HG02610 (cell line): ENCODE data around the gene SLC16A3.

Experiments
- ATAC-seq: cut with Tn5 transposase; IDR thresholded peaks from one replicate; pipeline ENCODE4 v1.9.1; 2021; ENCODE audit warnings: mild to moderate bottlenecking, moderate library complexity; ENCODE audit not compliant: unreplicated experiment

SLC16A3 gene

DNA sequence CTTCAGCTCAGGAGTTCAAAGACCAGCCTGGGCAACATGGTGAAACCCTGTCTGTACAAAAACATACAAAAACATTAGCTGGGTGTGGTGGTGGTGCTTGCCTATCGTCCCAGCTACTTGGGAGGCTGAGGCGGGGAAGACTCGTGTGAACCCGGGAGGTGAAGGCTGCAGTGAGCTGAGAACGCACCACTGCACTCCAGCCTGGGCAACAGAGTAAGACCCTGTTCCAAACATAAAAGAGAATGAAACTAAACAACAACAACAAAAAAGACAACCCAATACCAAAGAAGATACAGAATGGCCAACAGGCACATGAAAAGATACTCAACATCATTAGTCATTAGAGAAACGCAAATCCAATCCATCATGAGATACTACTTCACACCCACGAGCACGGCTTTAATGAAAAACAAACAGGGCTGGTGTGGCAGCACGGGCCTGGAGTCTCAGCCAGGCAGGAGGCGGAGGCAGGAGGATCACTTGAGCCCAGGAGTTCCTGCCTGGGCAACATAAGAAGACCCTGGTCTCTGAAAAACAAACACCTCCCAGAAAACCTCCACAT lies 7.4 kb upstream of the SLC16A3 start:
- ATAC-seq: no peak

GRCh38 chr17:82222816-82223215 lies 6.0 kb upstream of the SLC16A3 start:
- no peak for ATAC-seq

- ATAC-seq: no peak
Measured at GRCh38 chr17:82223517-82223916, 5.3 kb upstream of the SLC16A3 start.

- no peak for ATAC-seq
Measured at GRCh38 chr17:82224666-82225065, 4.2 kb upstream of the SLC16A3 start.

DNA sequence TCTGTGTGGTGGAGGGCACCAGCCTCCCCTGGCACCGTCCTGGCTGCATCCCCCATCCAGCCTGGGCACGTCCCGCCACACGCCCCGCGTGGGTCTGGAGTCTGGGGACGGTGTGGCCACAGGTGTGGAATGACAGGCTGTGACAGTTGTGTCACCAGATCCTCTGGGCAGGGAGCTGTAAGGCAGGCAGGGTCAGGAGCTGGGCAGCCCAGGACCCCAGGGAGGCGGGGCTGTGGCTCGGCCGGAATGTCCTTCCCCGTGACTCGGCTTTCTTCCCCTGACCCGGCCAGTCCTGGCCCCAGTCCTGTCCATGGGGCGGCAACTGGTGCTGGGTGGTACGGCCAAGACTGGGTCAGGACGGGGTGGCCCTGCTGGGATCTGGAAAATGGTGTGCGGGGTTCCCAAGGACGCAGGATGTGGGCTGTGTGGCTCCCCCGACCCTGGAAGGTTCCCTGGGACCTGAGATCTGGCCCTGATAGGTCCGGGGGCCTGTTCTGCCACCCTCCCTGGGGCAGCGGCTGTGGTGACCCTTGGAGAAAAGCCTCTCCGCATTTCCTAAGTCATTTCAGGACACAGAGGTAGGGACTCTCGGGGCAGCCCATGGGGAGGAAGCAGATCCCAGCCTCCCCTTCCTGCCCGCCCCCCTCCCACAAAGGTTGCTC lies 3.3 kb upstream of the SLC16A3 start:
- ATAC-seq: no peak

DNA sequence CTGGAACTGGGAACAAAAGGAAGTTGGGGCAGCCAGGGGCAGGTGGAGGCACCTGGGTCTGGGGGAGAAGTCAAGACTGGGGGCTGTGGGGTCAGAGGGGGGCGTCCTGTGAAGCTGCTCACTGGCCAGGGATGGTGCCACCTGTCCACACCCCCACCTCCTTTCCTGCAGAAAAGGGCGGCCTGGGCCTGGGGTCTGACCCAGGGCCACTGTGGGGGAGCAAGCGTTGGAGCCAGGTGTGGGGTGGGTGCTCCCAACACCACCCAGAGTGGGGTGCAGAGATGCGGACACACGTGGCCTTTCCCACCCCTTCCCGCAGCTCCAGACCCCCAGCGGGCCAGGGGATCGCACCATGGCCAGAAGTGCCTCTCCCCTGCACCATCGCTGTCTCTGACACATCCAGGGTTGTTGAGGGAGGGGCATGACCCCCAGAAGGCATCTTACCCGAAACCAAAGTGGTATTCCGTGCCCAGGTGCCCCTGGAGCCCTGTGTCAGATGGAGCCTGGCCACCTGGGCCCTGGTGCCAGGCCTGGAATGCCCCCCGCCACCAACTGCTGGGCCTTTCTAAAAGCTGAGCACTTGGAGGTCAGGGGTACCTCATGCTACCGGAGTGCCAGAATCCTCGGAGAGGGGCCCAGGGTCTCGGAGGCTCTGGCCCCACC lies 2.6 kb upstream of the SLC16A3 start:
- no peak for ATAC-seq

GRCh38 chr17:82226809-82227628 lies 1.8 kb upstream of the SLC16A3 start:
- ATAC-seq: no peak

- ATAC-seq: no peak
Measured at GRCh38 chr17:82227629-82228277, 1.1 kb upstream of the SLC16A3 start.

DNA sequence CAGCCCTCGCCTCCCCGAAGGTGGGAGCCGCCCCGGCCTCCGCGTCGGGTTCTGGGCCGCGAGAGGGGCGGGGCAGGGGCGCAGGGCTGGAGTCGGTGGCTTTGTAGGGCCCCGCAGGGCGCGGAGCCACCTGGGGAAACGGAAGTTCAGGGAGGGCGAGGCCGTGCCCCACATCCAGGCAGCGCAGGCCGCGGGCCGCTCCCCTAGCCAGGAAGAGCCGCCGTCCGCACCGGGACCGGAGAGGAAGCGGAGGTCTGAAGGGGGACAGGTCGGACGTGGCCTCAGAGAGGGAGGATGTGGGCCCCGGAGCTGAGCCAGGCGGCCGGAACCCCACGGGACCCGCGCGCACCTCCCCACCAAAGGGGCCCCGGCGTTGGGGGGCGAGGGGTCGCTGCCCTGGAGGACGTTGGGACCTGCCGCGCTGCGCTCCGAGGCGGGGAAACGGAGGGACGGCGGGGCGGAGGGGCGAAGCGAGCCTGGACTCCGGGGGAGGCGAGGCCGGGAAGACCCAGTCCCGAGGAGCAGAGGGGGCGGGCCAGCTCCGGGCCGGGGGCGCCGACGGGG lies 482 bp upstream of the SLC16A3 start:
- ATAC-seq: no peak

DNA sequence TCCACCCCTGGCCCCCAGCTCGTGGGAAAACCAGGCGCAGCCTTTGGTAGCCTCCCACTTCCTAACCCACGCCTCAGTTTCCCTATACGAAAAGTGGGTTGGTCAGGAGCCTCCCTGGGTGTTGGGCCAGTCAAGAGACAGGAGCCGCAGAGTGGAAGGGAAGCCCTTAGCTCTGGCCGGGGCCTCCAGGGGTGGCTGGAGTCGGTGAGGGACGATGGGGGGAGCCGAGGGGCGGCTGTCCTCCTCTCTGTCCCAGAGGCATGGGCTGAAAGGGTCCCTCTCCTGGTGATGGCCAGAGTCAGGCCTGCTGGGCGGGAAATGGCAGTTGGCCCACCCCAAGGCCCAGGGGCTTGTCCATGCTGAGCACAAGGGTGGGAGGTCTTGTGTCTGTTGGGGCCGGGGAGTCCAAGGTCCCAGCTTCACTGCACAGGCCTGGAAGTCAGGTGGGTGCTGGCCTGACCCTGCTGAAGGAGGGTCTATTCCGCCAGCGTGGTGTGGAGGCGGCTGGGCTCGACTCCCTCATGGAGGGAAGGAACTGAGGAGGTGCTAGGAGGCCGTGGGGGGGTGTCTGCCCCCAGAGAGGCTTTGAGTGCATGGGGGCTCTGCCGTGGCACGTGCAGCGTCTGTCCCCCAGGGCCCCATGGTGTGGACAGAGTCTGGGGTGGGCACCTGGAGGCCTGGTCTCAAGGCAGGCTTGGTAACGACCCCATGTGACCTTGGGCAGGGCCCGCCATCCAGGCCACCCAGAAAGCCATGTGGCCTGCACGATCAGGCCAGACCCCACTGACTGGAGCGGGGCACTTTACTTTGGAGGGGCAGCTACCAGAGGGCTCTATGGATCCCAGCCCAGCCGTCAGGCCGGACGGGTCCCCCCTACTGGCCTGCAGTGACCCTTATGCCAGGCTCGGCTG lies 1.1 kb downstream of the SLC16A3 start:
- no peak for ATAC-seq

GRCh38 chr17:82230609-82231311 lies 1.9 kb downstream of the SLC16A3 start:
- ATAC-seq: peak; percentile 31

- ATAC-seq: no peak
Measured at GRCh38 chr17:82231312-82231561, 2.4 kb downstream of the SLC16A3 start.

DNA sequence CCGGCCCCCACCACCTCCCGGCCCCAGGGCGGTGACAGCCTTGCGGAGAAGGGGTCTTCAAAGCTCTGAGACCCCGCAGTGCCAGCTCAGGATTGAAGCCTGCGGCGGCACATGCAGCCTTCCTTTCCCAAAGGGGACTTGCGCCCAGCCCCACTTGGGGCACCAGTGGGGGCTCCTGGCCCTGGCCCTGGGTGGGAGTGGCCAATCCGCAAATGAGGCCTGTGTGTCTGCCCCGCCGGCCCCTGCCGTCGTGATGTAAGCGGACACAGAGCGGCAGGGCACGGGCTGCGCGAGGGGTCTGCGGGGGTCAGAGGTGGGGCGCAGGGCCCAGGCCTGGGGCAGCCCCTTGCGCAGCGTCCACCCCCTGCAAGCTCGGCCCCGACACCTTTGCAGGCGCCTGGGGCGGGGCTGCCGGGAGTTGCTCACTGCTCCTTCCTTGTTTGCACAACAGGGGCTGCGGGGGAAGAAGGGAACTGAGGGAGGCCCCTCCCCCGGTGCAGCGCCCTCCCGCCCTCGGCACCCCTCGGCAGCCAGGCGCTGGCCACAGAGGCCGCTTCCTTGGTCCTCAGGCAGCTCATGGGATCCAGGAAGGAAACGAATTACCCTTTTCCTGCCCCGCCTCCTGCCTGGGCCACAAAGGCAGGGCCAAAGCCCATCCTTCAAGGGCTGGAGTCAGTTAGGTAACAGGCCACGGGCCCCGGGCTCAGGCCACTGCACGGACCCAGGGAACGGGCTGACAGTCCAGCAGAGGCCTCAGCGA lies 2.9 kb downstream of the SLC16A3 start:
- ATAC-seq: peak; percentile 2

GRCh38 chr17:82232322-82232820 lies 3.5 kb downstream of the SLC16A3 start:
- no peak for ATAC-seq

DNA sequence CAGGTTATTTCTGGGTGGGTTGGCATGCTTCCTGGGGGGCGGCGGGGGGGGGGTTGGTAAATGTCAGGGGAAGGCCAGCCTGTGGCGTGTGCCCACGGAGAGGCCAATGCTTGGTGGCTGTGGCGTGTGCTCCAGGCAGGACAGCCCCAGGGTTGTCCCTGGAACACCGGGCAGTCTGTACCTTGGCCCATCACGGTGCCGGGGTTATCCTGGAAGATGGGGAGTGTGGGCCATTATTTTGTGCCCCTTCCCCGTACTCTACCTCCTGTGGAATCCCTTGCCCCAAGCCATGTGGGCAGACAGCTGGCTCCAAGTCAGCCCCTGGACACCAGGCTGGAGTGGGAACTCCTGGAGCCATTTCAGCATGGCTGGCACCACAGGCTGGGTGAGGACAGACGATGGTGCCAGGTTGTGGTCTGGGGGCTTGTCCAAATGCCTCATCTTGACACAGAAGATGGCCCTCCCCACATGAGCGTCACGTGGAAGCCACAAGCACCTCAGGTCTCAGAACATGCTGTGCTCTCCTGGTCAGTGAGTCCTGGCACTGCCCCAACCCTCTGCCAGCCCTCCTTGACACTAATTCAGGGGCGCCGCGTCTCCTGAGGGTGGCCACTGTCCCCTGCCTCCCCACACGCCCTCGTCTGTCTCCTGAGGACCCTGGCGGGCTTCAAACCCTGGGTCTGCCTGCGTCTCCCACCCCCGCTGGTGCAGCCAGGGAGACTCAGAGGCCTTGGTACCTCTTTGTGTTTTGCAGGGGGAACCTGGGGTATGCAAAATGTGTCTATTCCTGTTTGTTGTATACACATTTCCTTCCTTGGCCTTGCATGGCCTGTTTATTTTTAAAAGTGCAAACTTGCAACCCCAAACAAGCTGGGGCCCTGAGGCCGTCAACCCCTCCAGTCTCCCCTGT lies 4.3 kb downstream of the SLC16A3 start:
- ATAC-seq: no peak

DNA sequence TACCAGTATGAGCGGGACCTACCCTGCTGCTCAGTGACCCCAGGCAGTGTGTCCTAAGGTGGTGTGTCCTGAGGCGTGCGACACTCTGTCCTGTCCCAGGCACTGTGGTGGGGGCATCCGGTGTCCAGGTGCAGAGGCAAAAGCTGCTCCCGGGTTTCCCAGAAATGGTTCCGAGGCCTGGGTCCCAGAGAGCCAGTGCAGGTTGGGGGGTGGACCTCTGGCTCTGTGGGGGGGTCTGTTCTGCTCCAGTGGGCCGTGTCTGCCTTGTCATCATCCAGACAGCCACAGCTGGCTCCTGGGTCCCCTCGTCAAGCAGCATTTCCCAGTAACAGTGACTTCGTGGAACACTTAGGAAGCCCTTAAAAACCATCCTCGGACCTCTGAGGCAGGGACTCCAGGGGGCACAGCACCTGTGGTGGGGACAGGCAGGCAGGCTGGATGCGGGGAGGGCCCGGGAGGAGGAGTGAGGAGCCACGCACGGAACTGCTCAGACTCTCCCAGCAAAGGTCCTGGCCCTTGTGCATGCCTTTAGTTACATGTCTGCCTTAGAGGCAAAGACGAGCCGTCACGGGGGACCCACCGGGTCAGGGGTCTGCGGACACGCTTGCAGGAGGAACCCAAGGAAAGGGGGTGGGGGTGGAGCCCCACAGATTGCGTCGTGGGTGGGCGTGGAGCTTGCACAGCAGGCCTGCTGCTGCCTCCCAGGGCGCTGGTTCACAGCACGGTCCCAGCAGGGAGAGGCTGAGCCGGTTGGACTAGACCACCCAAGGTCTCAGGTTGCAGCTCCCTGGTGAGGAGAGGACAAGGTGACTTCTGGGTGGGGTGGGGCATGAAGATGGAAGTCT lies 5.6 kb downstream of the SLC16A3 start:
- ATAC-seq: no peak
